ENCODE data around the gene CCDC81.

The CCDC81 gene

GRCh38 chr11:86440305-86440716 is 65.6 kb downstream of the CCDC81 start:
- no peak for TF ChIP-seq CTCF (IDR thresholded peaks at IDR 0.05; ENCODE audit: low read depth, low read length)
- H3K4me3 ChIP-seq (ENCODE audit: low read depth, low read length), result no peak overlapping the region

GRCh38 chr11:86440843-86441242 is 66.2 kb downstream of the CCDC81 start:
- no peak overlapping the region for H3K4me3 ChIP-seq (ENCODE audit: low read depth, low read length)
- no peak for TF ChIP-seq CTCF (IDR thresholded peaks at IDR 0.05; ENCODE audit: low read depth, low read length)

GRCh38 chr11:86442420-86442819 is 67.7 kb downstream of the CCDC81 start:
- TF ChIP-seq CTCF (IDR thresholded peaks at IDR 0.05; ENCODE audit: low read depth, low read length), result no peak
- H3K4me3 ChIP-seq (ENCODE audit: low read depth, low read length), result no peak overlapping the region

GRCh38 chr11:86442827-86443226 is 68.1 kb downstream of the CCDC81 start:
- no peak for TF ChIP-seq CTCF (IDR thresholded peaks at IDR 0.05; ENCODE audit: low read depth, low read length)
- H3K4me3 ChIP-seq (ENCODE audit: low read depth, low read length), result no peak overlapping the region

- H3K4me3 ChIP-seq (ENCODE audit: low read depth, low read length), result no peak overlapping the region
- no peak for TF ChIP-seq CTCF (IDR thresholded peaks at IDR 0.05; ENCODE audit: low read depth, low read length)
Observed at GRCh38 chr11:86443415-86443814, 68.7 kb downstream of the CCDC81 start.

GRCh38 chr11:86444981-86445380 is 70.3 kb downstream of the CCDC81 start:
- TF ChIP-seq CTCF (IDR thresholded peaks at IDR 0.05; ENCODE audit: low read depth, low read length), result no peak
- no peak overlapping the region for H3K4me3 ChIP-seq (ENCODE audit: low read depth, low read length)

- no peak overlapping the region for H3K4me3 ChIP-seq (ENCODE audit: low read depth, low read length)
- no peak for TF ChIP-seq CTCF (IDR thresholded peaks at IDR 0.05; ENCODE audit: low read depth, low read length)
Observed at GRCh38 chr11:86446163-86446923, 71.7 kb downstream of the CCDC81 start.

All from WI38 (cell line).